ENCODE data around the gene GABPB2.

DNA sequence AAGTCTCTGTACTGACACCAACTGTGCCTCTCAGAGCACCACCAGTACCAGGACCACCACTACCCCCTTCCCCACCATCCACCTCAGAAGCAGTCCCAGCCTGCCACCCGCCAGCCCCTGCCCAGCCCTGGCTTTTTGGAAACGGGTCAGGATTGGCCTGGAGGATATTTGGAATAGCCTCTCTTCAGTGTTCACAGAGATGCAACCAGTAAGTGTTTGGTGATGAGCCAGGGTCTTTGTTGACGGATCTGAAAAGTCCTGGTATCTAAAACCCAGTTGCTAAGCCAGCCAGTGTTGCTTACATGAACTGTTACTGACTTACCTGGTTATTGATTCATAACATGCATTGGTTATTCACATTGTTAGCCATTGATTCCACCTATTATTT, 21.9 kb upstream of the GABPB2 start:
- TF ChIP-seq, protein P1, sequence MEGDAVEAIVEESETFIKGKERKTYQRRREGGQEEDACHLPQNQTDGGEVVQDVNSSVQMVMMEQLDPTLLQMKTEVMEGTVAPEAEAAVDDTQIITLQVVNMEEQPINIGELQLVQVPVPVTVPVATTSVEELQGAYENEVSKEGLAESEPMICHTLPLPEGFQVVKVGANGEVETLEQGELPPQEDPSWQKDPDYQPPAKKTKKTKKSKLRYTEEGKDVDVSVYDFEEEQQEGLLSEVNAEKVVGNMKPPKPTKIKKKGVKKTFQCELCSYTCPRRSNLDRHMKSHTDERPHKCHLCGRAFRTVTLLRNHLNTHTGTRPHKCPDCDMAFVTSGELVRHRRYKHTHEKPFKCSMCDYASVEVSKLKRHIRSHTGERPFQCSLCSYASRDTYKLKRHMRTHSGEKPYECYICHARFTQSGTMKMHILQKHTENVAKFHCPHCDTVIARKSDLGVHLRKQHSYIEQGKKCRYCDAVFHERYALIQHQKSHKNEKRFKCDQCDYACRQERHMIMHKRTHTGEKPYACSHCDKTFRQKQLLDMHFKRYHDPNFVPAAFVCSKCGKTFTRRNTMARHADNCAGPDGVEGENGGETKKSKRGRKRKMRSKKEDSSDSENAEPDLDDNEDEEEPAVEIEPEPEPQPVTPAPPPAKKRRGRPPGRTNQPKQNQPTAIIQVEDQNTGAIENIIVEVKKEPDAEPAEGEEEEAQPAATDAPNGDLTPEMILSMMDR (tag by site-specific recombination; IDR thresholded peaks at IDR 0.05), result no peak
- TF ChIP-seq ZNF140 (tag by site-specific recombination; IDR thresholded peaks at IDR 0.05) (no peak), ZNF174 (tag by site-specific recombination; IDR thresholded peaks at IDR 0.05) (no peak), SETDB1 (IDR thresholded peaks at IDR 0.05; ENCODE audit: insufficient read length, low read length) (no peak), ZNF747 (tag by site-specific recombination; IDR thresholded peaks at IDR 0.05) (no peak), GFI1B (tag by site-specific recombination; IDR thresholded peaks at IDR 0.05) (no peak), SALL2 (tag by site-specific recombination; IDR thresholded peaks at IDR 0.05; ENCODE audit: borderline replicate concordance) (no peak)
- TF ChIP-seq, protein P2, sequence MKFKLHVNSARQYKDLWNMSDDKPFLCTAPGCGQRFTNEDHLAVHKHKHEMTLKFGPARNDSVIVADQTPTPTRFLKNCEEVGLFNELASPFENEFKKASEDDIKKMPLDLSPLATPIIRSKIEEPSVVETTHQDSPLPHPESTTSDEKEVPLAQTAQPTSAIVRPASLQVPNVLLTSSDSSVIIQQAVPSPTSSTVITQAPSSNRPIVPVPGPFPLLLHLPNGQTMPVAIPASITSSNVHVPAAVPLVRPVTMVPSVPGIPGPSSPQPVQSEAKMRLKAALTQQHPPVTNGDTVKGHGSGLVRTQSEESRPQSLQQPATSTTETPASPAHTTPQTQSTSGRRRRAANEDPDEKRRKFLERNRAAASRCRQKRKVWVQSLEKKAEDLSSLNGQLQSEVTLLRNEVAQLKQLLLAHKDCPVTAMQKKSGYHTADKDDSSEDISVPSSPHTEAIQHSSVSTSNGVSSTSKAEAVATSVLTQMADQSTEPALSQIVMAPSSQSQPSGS (tag by site-specific recombination; IDR thresholded peaks at IDR 0.05; ENCODE audit: low read depth), result no peak
- TF ChIP-seq, protein P3, sequence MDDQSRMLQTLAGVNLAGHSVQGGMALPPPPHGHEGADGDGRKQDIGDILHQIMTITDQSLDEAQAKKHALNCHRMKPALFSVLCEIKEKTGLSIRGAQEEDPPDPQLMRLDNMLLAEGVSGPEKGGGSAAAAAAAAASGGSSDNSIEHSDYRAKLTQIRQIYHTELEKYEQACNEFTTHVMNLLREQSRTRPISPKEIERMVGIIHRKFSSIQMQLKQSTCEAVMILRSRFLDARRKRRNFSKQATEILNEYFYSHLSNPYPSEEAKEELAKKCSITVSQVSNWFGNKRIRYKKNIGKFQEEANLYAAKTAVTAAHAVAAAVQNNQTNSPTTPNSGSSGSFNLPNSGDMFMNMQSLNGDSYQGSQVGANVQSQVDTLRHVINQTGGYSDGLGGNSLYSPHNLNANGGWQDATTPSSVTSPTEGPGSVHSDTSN (CRISPR knock-in tag; IDR thresholded peaks at IDR 0.05), result no peak
- TF ChIP-seq, protein P4, sequence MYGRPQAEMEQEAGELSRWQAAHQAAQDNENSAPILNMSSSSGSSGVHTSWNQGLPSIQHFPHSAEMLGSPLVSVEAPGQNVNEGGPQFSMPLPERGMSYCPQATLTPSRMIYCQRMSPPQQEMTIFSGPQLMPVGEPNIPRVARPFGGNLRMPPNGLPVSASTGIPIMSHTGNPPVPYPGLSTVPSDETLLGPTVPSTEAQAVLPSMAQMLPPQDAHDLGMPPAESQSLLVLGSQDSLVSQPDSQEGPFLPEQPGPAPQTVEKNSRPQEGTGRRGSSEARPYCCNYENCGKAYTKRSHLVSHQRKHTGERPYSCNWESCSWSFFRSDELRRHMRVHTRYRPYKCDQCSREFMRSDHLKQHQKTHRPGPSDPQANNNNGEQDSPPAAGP (tag by site-specific recombination; IDR thresholded peaks at IDR 0.05), result no peak
- TF ChIP-seq, protein P5, sequence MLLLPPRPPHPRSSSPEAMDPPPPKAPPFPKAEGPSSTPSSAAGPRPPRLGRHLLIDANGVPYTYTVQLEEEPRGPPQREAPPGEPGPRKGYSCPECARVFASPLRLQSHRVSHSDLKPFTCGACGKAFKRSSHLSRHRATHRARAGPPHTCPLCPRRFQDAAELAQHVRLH (tag by site-specific recombination; IDR thresholded peaks at IDR 0.05), result no peak

All from HEK293 (cell line).